Measurements from ENCODE around the gene MGMT.

MGMT gene

DNA sequence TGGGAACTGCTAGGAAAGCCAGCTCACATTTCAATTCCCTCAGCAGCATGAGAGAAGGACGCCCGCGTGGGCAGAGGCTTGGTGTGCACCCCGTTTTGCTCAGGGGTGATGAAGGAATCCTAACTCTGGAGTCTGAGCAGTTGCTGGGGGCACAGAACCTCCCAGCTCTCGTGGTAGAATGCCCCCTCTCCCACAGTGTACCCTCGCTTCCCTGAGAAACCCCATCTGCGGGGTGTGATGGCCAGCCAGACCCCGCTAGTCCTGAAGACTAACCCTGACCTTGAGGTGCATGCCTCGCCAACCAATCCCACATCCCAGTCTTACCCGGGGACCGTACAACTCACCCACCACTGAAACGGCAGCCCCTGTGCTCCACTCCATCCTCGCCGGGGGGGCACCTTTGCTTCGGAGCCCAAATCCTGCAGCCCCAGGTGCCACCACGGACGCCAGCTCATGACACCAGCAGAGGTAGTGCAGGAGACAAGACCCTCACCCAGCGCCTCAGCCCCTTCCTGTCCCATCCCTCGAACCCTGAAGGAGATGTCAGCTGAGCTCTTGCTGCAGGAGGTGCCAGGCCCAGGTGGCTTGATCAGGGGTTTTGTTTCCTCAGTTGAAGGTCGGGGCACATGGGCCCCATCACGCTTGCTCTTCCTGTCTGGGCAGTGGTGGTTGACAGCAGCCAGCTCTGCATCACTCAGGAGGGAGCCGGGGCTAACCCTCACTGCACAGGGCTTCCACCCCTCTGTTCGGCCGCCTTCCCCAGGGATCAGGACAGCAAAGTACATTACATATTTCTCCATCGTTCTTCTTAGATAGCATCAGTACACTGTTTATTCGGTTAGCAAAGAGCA is 236.5 kb downstream of the MGMT start:
- DNase-seq, result no peak
- TF ChIP-seq, protein P1, sequence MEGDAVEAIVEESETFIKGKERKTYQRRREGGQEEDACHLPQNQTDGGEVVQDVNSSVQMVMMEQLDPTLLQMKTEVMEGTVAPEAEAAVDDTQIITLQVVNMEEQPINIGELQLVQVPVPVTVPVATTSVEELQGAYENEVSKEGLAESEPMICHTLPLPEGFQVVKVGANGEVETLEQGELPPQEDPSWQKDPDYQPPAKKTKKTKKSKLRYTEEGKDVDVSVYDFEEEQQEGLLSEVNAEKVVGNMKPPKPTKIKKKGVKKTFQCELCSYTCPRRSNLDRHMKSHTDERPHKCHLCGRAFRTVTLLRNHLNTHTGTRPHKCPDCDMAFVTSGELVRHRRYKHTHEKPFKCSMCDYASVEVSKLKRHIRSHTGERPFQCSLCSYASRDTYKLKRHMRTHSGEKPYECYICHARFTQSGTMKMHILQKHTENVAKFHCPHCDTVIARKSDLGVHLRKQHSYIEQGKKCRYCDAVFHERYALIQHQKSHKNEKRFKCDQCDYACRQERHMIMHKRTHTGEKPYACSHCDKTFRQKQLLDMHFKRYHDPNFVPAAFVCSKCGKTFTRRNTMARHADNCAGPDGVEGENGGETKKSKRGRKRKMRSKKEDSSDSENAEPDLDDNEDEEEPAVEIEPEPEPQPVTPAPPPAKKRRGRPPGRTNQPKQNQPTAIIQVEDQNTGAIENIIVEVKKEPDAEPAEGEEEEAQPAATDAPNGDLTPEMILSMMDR (IDR thresholded peaks at IDR 0.05; ENCODE audit: low read depth, low read length), result no peak
- no peak overlapping the region for H3K4me3 ChIP-seq (ENCODE audit: low read depth, low read length)
- no peak overlapping the region for H3K27ac ChIP-seq
- no peaks in the 10 kb centered on the region for H3K36me3 ChIP-seq
- no peaks in the 10 kb centered on the region for H3K9me3 ChIP-seq (ENCODE audit: severe bottlenecking)
- no peaks in the 10 kb centered on the region for H3K27me3 ChIP-seq (ENCODE audit: insufficient read depth, low read depth, severe bottlenecking)

DNA sequence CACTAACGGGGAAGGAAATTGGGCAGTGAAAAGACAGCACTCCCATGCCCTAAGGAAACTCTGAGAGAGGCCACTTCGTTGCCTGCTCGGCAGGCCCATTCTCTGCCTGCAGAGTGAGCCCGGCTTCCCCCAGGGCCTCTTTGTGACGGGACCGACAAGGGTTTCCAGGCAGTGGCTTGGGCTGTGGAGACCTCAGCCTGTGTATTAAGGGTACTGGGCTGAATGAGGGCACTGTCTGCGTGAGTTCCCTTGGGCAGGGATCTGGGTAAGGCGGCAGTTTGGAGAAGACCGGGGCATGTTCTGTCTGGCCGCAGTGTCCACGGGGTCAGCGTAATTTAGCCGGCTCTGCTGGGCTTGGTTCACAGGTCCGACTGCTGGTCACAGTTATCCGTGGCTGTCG is 237.2 kb downstream of the MGMT start:
- Histone ChIP-seq H3K4me3 (ENCODE audit: low read depth, low read length) (no peak overlapping the region), H3K36me3 (no peaks in the 10 kb centered on the region), H3K9me3 (ENCODE audit: severe bottlenecking) (no peaks in the 10 kb centered on the region), H3K27ac (no peak overlapping the region), H3K27me3 (ENCODE audit: insufficient read depth, low read depth, severe bottlenecking) (no peaks in the 10 kb centered on the region)
- TF ChIP-seq, protein P1 (IDR thresholded peaks at IDR 0.05; ENCODE audit: low read depth, low read length), result no peak
- no peak for DNase-seq

DNA sequence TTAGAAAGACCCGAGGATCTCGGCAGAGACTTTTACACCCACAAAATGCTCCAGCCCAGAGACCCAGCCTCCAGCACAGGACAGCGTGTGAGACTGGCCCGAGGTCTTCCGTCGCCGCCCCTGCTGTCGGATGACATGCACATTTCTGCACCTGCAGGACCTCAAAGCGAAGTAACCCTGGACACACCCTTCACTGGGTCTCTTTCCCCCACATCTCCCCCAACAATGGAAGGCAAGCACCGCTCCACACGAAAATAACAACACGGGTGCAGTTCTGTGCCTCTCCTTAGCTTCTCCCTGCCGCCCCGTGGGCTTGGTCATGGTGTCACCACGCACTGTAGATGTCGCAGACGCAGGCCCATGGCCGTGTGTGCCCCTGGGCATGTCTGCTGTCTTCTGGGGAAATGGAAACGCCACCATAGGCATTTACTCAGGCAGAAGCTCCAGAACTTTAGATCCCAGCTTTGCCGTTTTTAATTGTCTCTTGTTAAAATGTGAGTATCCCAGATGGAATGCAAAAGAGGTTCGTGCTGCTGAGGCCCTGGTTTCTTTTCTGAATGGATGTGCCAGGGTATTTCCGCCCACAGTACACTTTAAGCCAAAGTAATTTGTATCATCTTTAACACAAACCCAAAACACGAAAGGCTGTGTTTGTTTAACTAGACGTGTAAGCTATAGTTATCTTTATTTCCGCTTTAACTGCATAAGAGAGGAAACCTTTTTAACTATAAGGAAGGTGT is 237.9 kb downstream of the MGMT start:
- no peaks in the 10 kb centered on the region for H3K36me3 ChIP-seq
- DNase-seq, result no peak
- no peak overlapping the region for H3K4me3 ChIP-seq (ENCODE audit: low read depth, low read length)
- no peaks in the 10 kb centered on the region for H3K27me3 ChIP-seq (ENCODE audit: insufficient read depth, low read depth, severe bottlenecking)
- TF ChIP-seq, protein P1 (IDR thresholded peaks at IDR 0.05; ENCODE audit: low read depth, low read length), result no peak
- H3K9me3 ChIP-seq (ENCODE audit: severe bottlenecking), result no peaks in the 10 kb centered on the region
- H3K27ac ChIP-seq, result no peak overlapping the region

DNA sequence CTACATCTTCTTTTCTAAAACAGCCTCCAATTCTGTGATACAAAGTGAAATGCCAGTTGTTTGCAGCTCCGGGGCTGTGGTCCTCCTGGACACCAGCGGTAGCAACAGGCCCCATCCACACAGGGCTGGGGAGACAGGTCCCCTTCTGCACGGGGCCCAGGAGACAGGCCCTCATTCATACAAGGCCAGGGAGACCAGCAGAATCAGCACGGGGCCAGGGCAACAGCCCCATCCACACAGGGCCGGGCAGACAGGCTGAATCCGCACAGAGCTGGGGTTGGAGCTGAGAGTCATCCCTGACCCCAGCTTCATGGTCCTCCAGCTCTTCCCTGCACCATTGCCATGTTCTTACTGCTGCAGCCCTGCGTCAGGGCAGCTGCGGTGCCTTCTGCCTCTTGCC is 238.6 kb downstream of the MGMT start:
- TF ChIP-seq, protein P1 (IDR thresholded peaks at IDR 0.05; ENCODE audit: low read depth, low read length), result no peak
- no peaks in the 10 kb centered on the region for H3K36me3 ChIP-seq
- H3K9me3 ChIP-seq (ENCODE audit: severe bottlenecking), result no peaks in the 10 kb centered on the region
- no peak overlapping the region for H3K4me3 ChIP-seq (ENCODE audit: low read depth, low read length)
- H3K27me3 ChIP-seq (ENCODE audit: insufficient read depth, low read depth, severe bottlenecking), result no peaks in the 10 kb centered on the region
- H3K27ac ChIP-seq, result no peak overlapping the region
- no peak for DNase-seq

DNA sequence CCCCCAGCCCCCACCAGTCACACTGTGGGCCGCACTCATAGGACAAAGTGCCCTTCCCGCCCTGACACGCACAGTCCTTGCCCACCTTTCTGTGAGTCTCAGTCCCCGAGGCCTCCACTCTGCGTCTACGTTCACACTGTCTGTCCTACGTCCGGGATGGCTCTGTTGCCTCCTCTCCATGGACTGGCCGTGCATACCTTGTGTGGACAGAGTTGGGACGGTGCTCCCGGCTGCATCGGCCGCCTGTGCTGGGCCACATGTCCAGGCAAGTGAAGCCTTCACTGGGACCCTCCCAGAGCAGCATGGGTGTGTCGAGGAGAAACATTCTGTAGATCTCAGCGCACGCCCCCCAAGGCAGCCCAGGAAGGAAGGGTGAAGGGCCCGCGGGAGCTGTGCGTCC is 239.0 kb downstream of the MGMT start:
- TF ChIP-seq, protein P1 (IDR thresholded peaks at IDR 0.05; ENCODE audit: low read depth, low read length), result no peak
- Histone ChIP-seq H3K36me3 (no peaks in the 10 kb centered on the region), H3K9me3 (ENCODE audit: severe bottlenecking) (no peaks in the 10 kb centered on the region), H3K4me3 (ENCODE audit: low read depth, low read length) (no peak overlapping the region), H3K27me3 (ENCODE audit: insufficient read depth, low read depth, severe bottlenecking) (no peaks in the 10 kb centered on the region), H3K27ac (no peak overlapping the region)
- no peak for DNase-seq
